Astrocyte (in vitro differentiated cells and primary cell): ENCODE measurements around the gene TRAF1. TPM values are rescaled to one million over a fixed set of nuclear protein-coding genes. Genes with fewer than 3 reads are reported as not detected.

ENCODE experiments used
- DNase-seq: peaks from one replicate; pipeline ENCODE4 v3.0.0-alpha.2; 2010; ENCODE audit warnings: low read depth
- FAIRE-seq: peaks from 2 replicates; lab custom pipeline; 2011; peaks lifted over from hg19 to GRCh38; lab: Jason Lieb, UNC
- H2AFZ ChIP-seq: 2 replicates; pipeline ENCODE4 v1.6.0; 2012; ENCODE audit warnings: low read depth, low read length, inconsistent platforms
- H3K27ac ChIP-seq: 2 replicates; pipeline ENCODE4 v1.5.1; 2011; ENCODE audit warnings: low read depth, low read length, inconsistent platforms
- H3K27me3 ChIP-seq: 2 replicates; pipeline ENCODE4 v1.6.0; 2011; ENCODE audit warnings: low read length, inconsistent platforms; ENCODE audit not compliant: insufficient read depth
- H3K36me3 ChIP-seq: 2 replicates; pipeline ENCODE4 v1.5.1; 2011; ENCODE audit warnings: low read length, inconsistent platforms; ENCODE audit not compliant: insufficient read depth
- H3K4me1 ChIP-seq: 2 replicates; pipeline ENCODE4 v1.5.1; 2011; ENCODE audit warnings: low read length, inconsistent platforms; ENCODE audit not compliant: insufficient read depth
- H3K4me2 ChIP-seq: 2 replicates; pipeline ENCODE4 v1.6.0; 2012; ENCODE audit warnings: low read length, inconsistent platforms
- H3K4me3 ChIP-seq: 2 replicates; pipeline ENCODE4 v1.5.1; 2011; ENCODE audit warnings: low read depth, mild to moderate bottlenecking, low read length, inconsistent platforms; ENCODE audit not compliant: insufficient read depth
- H3K79me2 ChIP-seq: 2 replicates; pipeline ENCODE4 v1.6.0; 2012; ENCODE audit warnings: mild to moderate bottlenecking, low read length, inconsistent platforms; ENCODE audit not compliant: insufficient read depth
- H3K9ac ChIP-seq: 2 replicates; pipeline ENCODE4 v1.6.0; 2012; ENCODE audit warnings: mild to moderate bottlenecking, low read length, inconsistent platforms
- H3K9me3 ChIP-seq: 2 replicates; pipeline ENCODE4 v1.5.1; 2012; ENCODE audit warnings: low read depth, mild to moderate bottlenecking, low read length, inconsistent platforms; ENCODE audit not compliant: insufficient read depth
- H4K20me1 ChIP-seq: 2 replicates; pipeline ENCODE4 v1.6.0; 2012; ENCODE audit warnings: low read length, inconsistent platforms; ENCODE audit not compliant: insufficient read depth
- H3K27ac Mint-ChIP-seq: one replicate; pipeline ENCODE4 v1.8.0; 2021; ENCODE audit warnings: mild to moderate bottlenecking, mixed read lengths; ENCODE audit not compliant: unreplicated experiment
- H3K27me3 Mint-ChIP-seq: one replicate; pipeline ENCODE4 v1.8.0; 2021; ENCODE audit warnings: low read depth, mixed read lengths; ENCODE audit not compliant: unreplicated experiment
- H3K36me3 Mint-ChIP-seq: one replicate; pipeline ENCODE4 v1.8.0; 2021; ENCODE audit warnings: low read depth, mixed read lengths; ENCODE audit not compliant: unreplicated experiment
- H3K4me1 Mint-ChIP-seq: one replicate; pipeline ENCODE4 v1.8.0; 2021; ENCODE audit warnings: low read depth, mixed read lengths; ENCODE audit not compliant: unreplicated experiment
- H3K4me3 Mint-ChIP-seq: one replicate; pipeline ENCODE4 v1.8.0; 2021; ENCODE audit warnings: mild to moderate bottlenecking, moderate library complexity, mixed read lengths; ENCODE audit not compliant: unreplicated experiment
- H3K9me3 Mint-ChIP-seq: one replicate; pipeline ENCODE4 v1.8.0; 2021; ENCODE audit warnings: mild to moderate bottlenecking, mixed read lengths; ENCODE audit not compliant: unreplicated experiment
- EZH2 ChIP-seq: IDR thresholded peaks from 2 replicates; pipeline ENCODE4 v1.6.1; 2012; ENCODE audit warnings: mild to moderate bottlenecking, low read length, inconsistent platforms; ENCODE audit not compliant: insufficient read depth
- total RNA-seq: library from RNA; stranded (reverse); gene quantifications from 2 replicates; pipeline ENCODE4 v1.2.1, GENCODE V29; 2021
- TF ChIP-seq, protein P1 (sequence below): IDR thresholded peaks from 2 replicates; pipeline ENCODE4 v1.5.1; 2011; ENCODE audit warnings: low read depth, mild to moderate bottlenecking, inconsistent platforms, low read length, moderate library complexity; ENCODE audit not compliant: insufficient read depth

Gene TRAF1
- total RNA-seq, 1 donor from 2014 or later: 4.2 TPM

GRCh38 chr9:120919843-120920805, 6.5 kb downstream of the TRAF1 start:
- TF ChIP-seq EZH2: no peak
- TF ChIP-seq, protein P1, sequence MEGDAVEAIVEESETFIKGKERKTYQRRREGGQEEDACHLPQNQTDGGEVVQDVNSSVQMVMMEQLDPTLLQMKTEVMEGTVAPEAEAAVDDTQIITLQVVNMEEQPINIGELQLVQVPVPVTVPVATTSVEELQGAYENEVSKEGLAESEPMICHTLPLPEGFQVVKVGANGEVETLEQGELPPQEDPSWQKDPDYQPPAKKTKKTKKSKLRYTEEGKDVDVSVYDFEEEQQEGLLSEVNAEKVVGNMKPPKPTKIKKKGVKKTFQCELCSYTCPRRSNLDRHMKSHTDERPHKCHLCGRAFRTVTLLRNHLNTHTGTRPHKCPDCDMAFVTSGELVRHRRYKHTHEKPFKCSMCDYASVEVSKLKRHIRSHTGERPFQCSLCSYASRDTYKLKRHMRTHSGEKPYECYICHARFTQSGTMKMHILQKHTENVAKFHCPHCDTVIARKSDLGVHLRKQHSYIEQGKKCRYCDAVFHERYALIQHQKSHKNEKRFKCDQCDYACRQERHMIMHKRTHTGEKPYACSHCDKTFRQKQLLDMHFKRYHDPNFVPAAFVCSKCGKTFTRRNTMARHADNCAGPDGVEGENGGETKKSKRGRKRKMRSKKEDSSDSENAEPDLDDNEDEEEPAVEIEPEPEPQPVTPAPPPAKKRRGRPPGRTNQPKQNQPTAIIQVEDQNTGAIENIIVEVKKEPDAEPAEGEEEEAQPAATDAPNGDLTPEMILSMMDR: no peak
- DNase-seq: no peak
- Mint-ChIP-seq H3K9me3 (peaks cover 2% of the 10 kb centered on the region), H3K27me3 (no peaks in the 10 kb centered on the region), H3K27ac (peak overlapping the region; percentile 66), H3K4me1 (peaks cover 19% of the 10 kb centered on the region), H3K36me3 (no peaks in the 10 kb centered on the region), H3K4me3 (no peak overlapping the region)
- Histone ChIP-seq H3K79me2 (no peaks in the 10 kb centered on the region), H3K4me3 (no peak overlapping the region), H3K4me1 (peaks cover 8% of the 10 kb centered on the region), H3K4me2 (no peak overlapping the region), H3K27ac (no peak overlapping the region), H2AFZ (no peak overlapping the region), H3K9ac (peak overlapping the region; percentile 0), H3K36me3 (no peaks in the 10 kb centered on the region), H3K9me3 (no peaks in the 10 kb centered on the region), H4K20me1 (no peaks in the 10 kb centered on the region), H3K27me3 (no peaks in the 10 kb centered on the region)
- FAIRE-seq: no peak

DNA sequence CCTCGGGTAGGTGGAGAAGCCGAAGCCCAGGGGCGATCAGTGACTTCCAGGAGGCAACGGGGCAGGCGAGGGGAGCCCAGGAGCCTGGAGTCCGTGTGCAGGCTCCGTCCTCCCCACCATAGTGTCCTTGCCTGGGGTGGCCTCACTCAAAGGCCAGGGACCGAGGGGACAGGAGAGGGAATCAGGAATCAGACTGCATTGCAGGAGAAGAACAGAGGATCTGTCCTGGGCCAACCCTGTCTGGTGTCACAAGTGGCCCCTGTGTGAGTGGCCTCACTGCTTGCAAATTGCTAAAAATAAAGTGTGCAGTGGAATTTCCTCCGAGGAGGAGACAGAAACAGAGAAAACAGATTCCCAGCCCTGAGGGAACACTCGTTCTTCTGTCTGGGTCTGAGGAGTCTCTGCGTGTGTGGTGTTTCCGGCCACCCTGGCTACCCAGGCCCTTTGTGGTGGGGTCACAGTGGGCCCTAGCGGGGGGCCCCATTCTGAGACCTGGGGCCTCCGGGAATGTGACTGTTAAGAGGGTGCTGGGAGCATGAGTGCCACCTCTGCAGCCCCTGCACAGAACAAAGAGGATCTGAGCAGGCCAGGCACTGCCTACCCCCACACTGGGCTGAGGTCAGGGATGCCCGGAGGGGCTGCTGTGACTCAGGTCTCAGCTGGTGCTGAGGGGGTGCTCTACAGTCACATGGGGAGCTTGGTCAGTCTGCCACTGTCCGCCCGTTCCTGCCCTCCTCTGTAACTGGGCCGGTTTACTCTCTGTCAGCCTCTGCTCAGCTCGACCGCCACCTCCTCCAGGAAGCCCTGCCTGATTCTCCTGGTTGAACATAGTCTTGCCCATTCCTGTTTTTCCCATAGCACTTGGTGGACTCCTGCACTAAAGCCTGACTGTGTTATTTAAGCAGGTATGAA, 7.4 kb downstream of the TRAF1 start:
- H2AFZ ChIP-seq: no peak overlapping the region
- H3K9ac ChIP-seq: peak overlapping the region; percentile 0
- no peak overlapping the region for H3K27ac ChIP-seq
- H3K36me3 Mint-ChIP-seq: no peaks in the 10 kb centered on the region
- H3K36me3 ChIP-seq: no peaks in the 10 kb centered on the region
- peaks cover 19% of the 10 kb centered on the region for H3K4me1 Mint-ChIP-seq
- no peaks in the 10 kb centered on the region for H3K27me3 ChIP-seq
- H3K4me3 Mint-ChIP-seq: peak overlapping the region; percentile 62
- H3K4me2 ChIP-seq: no peak overlapping the region
- H3K9me3 Mint-ChIP-seq: peaks cover 2% of the 10 kb centered on the region
- H3K9me3 ChIP-seq: no peaks in the 10 kb centered on the region
- peaks cover 8% of the 10 kb centered on the region for H3K4me1 ChIP-seq
- peak overlapping the region; percentile 62 for H3K27ac Mint-ChIP-seq
- no peak for DNase-seq
- no peak for FAIRE-seq
- H4K20me1 ChIP-seq: no peaks in the 10 kb centered on the region
- no peak for TF ChIP-seq EZH2
- TF ChIP-seq, protein P1: no peak
- H3K4me3 ChIP-seq: no peak overlapping the region
- H3K79me2 ChIP-seq: no peaks in the 10 kb centered on the region
- H3K27me3 Mint-ChIP-seq: no peaks in the 10 kb centered on the region
